HAP-1 (cell line): Measurements from ENCODE around the gene NDUFAF8.

Source experiments
- DNase-seq, 2 experiments: peaks; one replicate each; pipeline ENCODE4 v3.0.0-alpha.2; 2016 to 2020; ENCODE audit warnings: low spot score in 2 of 2
- H3K27me3 ChIP-seq: fragments of 250-450 bp; sonication (Bioruptor Pico); 2 replicates; pipeline ENCODE4 v1.5.1; 2020; ENCODE audit warnings: low read depth, mild to moderate bottlenecking, moderate library complexity
- H3K36me3 ChIP-seq: fragments of 250-450 bp; sonication (Bioruptor Pico); replicated peaks from 2 replicates; pipeline ENCODE4 v1.5.1; 2020; ENCODE audit warnings: mild to moderate bottlenecking
- H3K4me1 ChIP-seq: fragments of 250-450 bp; sonication (Bioruptor Pico); 2 replicates; pipeline ENCODE4 v1.5.1; 2020; ENCODE audit warnings: mild to moderate bottlenecking
- H3K4me3 ChIP-seq: fragments of 250-450 bp; sonication (Bioruptor Pico); 2 replicates; pipeline ENCODE4 v1.5.1; 2020; ENCODE audit warnings: mild to moderate bottlenecking, moderate library complexity
- H3K9me3 ChIP-seq: fragments of 250-450 bp; sonication (Bioruptor Pico); 2 replicates; pipeline ENCODE4 v1.5.1; 2020; ENCODE audit warnings: mild to moderate bottlenecking, moderate library complexity
- in situ Hi-C: fragments of 300-500 bp; cut with MboI; formaldehyde crosslinking; loops from 3 replicates; pipeline ENCODE4 v1.14.3; 2020; ENCODE audit warnings: low sequenced_read_pairs, inconsistent platforms, mixed read lengths

The NDUFAF8 gene

DNA sequence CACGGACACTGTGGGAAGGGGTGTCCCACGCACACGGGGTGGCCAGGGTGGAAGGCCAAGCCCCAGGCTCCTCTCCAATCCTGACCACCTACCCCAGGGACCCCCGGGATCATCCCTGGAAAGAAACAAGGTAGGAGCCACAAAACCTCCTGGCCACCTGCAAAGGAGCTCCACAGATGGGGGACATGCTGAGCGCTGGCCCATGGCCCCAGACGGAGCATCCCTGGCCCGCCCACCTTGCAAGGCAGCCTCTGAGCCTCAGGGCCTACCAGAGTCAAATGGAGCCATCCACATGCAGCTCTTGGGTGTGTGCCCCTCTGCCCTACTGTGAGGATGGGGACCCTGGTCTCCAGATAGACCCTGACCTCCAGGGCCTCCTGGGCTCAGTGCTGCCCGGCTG, 39.7 kb downstream of the NDUFAF8 start:
- in situ Hi-C loops: no loop called here
- peaks cover 26% of the 10 kb centered on the region for H3K36me3 ChIP-seq
- no peak for DNase-seq

DNA sequence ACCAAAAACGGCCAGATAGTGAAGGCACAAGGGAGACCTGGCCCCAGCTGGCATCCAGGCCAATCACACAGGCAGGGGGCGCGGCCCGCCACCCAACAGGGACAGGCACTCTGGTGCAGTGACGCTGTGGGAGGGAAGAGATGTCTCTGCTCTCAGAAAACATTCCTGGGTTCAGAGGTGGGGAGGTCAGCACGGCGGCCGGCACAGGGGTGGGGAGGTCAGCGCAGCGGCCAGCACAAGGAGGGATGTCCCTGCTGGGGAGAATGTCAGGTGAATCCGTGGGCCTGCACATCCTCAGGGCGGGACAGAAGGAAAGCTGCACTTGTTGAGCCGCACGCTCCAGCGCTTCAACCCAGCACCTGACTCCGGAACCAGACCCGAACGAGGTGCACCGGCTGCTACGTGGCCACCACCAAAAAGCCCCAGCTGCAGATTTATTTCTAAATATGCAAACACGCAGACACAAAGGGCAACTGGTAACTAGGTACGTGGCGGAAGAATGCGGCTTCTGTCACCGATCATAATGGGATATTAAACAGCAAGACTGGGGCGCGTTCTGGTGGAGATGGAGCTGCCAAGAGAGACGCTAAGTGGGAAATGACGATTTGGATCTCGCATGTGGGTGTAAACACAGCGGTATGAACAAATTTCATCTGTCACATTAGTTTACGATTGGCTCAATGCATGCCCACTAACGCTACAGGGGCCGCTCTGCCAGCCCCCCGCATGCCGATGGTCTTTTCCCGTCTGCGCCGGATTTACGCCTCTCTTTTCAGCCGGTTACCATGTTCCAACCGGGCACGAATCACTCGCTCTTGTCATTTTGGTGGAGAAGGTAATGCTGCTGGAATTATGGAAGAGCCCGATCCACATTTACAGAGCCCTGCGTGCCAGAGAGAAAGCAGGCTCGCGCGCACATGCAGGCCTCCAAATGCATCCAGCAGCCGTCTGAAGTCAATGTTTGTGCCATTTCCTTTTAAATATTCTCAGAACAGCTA, 40.5 kb downstream of the NDUFAF8 start:
- Histone ChIP-seq H3K4me1 (no peaks in the 10 kb centered on the region), H3K36me3 (peaks cover 26% of the 10 kb centered on the region), H3K27me3 (no peaks in the 10 kb centered on the region), H3K9me3 (no peaks in the 10 kb centered on the region), H3K4me3 (no peak overlapping the region)
- DNase-seq: no peak
- in situ Hi-C loops: no loop called here

More for the DNA sequence above, 39.7 kb downstream of the NDUFAF8 start:
- H3K4me1 ChIP-seq: no peaks in the 10 kb centered on the region
- no peaks in the 10 kb centered on the region for H3K9me3 ChIP-seq
- H3K4me3 ChIP-seq: no peak overlapping the region
- no peaks in the 10 kb centered on the region for H3K27me3 ChIP-seq

DNA sequence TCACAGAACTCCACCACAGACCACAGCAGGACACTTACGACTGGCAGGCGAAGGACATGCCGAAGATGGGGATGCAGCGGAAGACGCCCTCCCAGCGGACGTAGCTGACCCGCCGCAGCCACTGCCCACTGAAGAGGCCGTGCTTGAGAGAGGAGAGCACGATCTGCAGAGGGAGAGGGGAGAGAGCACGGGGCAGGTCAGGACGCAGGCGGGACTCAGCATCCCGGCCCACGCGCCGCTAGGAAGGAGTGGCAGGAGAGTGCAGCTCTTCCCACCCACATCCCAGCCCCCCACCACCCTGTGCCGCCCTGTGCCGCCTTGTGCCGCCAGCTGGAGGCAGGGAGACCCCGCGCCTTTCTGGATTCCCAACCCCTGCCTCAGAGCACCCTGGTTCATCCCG, 41.5 kb downstream of the NDUFAF8 start:
- H3K27me3 ChIP-seq: no peaks in the 10 kb centered on the region
- DNase-seq: no peak
- H3K4me1 ChIP-seq: no peaks in the 10 kb centered on the region
- in situ Hi-C loops: no loop called here
- H3K36me3 ChIP-seq: peaks cover 22% of the 10 kb centered on the region
- no peak overlapping the region for H3K4me3 ChIP-seq
- H3K9me3 ChIP-seq: no peaks in the 10 kb centered on the region

DNA sequence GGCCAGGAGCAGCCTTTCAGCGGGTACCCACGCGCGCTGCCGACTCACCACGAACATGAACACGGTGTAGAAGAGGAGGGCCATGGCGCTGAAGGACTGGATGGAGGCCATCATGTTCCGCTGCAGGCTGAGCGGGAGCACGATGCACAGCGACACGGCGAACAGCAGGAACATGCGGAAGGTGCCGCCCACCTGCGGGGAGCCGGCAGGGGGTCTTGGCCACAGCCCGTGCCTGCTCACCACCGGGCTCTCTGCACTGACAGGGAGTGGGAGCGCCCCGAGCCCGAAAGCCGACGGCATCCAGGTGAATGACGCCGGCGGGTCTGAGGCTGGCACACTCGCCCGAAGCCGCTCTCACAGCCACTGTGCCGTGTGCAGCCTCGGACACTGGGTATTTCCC, 43.0 kb downstream of the NDUFAF8 start:
- in situ Hi-C loops: no loop called here
- no peak for DNase-seq
- no peaks in the 10 kb centered on the region for H3K27me3 ChIP-seq
- H3K4me1 ChIP-seq: no peaks in the 10 kb centered on the region
- H3K4me3 ChIP-seq: no peak overlapping the region
- no peaks in the 10 kb centered on the region for H3K9me3 ChIP-seq
- peaks cover 11% of the 10 kb centered on the region for H3K36me3 ChIP-seq

DNA sequence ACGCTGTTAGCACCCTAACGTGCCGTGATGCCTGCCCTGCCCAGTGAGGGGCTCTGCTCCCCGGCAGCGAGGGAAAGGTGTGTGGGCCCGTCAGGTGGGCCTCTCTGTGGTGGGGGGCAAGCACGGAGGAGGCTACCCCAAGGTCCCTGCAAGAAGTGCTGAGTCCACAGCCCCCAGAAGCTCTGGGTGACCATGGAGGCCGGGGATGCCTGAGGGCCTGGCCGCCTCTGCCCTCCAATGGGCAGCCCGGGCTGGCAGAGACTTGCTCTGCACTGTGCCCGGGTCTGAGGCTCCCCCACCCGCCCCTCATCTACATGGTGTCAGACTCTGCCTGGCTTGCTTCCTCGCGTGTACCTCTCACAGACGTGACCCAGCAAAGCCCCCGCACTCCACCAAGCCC, 43.8 kb downstream of the NDUFAF8 start:
- in situ Hi-C loops: no loop called here
- no peaks in the 10 kb centered on the region for H3K4me1 ChIP-seq

DNA sequence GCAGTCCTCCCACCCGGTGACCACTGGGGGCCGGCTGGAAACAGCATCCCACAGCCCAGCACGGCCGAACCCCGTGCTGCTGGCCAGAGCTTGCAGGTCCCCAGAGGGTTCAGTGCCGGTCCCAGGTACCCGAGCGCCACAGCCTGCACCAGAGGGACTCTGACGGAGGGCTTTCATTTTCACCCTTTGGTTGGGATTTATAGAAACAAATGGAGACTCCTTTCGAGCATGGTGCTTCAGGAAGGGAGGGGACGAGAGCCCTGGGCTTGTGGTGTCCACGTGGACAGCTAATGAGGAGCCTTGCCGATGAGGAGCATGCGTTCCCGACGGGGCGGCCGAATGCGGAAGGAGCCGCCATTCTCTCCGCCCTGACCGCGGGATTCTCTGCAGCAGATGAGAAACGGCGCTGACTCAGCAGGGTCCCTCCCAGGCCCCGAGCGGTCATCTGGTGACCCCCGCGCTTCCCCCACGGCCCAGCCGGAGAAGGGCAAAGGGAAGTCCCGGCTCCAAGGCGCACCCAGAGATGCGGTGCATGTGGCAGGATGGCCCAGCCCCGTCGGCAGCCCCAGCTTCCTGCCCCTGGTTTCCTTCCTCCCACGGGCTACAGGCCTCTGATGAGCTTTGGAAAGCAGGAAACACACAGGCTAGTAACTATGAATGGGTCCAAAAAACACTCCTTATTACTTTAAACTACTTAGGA, 46.2 kb downstream of the NDUFAF8 start:
- Histone ChIP-seq H3K27me3 (no peaks in the 10 kb centered on the region), H3K4me1 (no peaks in the 10 kb centered on the region), H3K9me3 (no peaks in the 10 kb centered on the region), H3K36me3 (peaks cover 34% of the 10 kb centered on the region), H3K4me3 (no peak overlapping the region)
- DNase-seq: no peak
- in situ Hi-C loops: no loop called here

More for the DNA sequence above, 43.8 kb downstream of the NDUFAF8 start:
- no peak for DNase-seq
- Histone ChIP-seq H3K27me3 (no peaks in the 10 kb centered on the region), H3K9me3 (no peaks in the 10 kb centered on the region), H3K36me3 (peaks cover 18% of the 10 kb centered on the region), H3K4me3 (no peak overlapping the region)

DNA sequence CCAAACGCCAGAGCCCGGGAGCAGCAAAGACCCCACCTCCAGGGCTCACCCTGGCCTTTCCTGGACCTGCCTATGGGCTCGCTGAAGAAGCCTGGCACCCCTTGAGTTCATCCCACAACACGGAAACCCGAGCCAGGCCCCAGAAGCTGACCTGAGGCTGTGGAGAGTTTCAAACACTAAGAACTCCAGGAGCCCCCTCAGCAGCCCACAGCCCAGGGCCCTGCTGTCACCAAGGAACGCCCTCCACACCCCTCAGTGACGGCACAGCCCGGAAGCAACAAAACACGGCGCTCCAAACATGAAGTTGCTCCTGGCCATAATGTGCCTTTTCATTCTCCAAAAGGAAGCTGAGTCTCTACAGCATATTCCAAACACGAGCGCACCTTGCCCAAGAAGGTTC, 46.8 kb downstream of the NDUFAF8 start:
- in situ Hi-C loops: no loop called here
- H3K27me3 ChIP-seq: no peaks in the 10 kb centered on the region
- DNase-seq: no peak
- H3K4me3 ChIP-seq: no peak overlapping the region
- no peaks in the 10 kb centered on the region for H3K4me1 ChIP-seq
- peaks cover 34% of the 10 kb centered on the region for H3K36me3 ChIP-seq
- H3K9me3 ChIP-seq: no peaks in the 10 kb centered on the region

DNA sequence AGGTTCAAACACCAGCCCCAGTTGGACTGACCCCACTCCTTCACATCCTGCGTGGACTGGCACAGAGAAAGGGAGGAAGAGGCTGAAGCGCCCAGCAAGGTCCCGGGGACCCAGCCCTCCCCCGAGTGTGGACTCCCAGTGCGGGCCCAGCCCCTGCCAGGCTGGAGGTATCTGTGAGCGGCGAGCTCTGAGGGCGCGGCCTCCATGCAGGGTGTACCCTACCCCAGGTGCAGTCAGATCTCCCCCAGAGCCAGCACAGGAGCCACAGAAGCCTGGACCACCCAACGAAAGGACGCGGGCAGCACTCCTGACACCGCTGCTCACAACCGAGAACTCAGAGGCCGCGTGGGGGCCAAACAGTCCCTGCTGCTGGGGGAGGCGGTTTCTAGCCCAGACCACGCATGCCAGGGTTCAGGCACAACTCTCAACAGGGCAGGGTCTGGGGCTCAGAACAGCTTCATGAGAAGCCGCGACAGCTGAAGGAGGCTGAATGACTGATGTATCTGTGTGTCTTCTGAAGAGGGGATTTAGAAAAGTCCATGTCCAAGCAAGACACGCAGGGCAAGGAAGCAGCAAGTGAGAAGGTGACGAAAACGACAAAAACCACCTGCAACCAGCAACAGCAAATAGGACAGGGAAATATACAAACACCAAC, 47.5 kb downstream of the NDUFAF8 start:
- no peak for DNase-seq
- Histone ChIP-seq H3K4me3 (no peak overlapping the region), H3K27me3 (no peaks in the 10 kb centered on the region), H3K9me3 (no peaks in the 10 kb centered on the region), H3K36me3 (peaks cover 33% of the 10 kb centered on the region), H3K4me1 (no peaks in the 10 kb centered on the region)
- in situ Hi-C loops: no loop called here

DNA sequence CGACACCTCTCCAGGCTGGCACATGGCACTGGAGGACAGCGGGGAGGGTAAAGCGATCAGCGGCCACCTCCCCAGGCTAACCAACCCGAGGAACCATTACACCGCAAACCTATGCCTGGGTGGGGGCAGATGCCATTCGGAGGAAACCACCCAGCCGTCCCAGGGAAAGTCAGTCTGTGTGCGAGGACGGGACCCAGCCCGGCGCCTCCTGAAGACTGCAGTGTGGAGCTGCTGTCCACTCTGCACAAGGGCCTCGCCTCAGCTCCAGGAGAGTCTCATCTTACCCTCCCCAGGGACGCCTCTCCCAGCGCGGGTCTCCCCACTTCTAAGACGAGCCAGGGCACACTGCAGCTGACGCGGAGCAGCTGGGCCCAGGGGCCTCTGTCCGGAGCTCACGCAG, 48.0 kb downstream of the NDUFAF8 start:
- Histone ChIP-seq H3K27me3 (no peaks in the 10 kb centered on the region), H3K4me3 (no peak overlapping the region), H3K9me3 (no peaks in the 10 kb centered on the region), H3K4me1 (no peaks in the 10 kb centered on the region), H3K36me3 (peaks cover 29% of the 10 kb centered on the region)
- in situ Hi-C loops: no loop called here
- no peak for DNase-seq

DNA sequence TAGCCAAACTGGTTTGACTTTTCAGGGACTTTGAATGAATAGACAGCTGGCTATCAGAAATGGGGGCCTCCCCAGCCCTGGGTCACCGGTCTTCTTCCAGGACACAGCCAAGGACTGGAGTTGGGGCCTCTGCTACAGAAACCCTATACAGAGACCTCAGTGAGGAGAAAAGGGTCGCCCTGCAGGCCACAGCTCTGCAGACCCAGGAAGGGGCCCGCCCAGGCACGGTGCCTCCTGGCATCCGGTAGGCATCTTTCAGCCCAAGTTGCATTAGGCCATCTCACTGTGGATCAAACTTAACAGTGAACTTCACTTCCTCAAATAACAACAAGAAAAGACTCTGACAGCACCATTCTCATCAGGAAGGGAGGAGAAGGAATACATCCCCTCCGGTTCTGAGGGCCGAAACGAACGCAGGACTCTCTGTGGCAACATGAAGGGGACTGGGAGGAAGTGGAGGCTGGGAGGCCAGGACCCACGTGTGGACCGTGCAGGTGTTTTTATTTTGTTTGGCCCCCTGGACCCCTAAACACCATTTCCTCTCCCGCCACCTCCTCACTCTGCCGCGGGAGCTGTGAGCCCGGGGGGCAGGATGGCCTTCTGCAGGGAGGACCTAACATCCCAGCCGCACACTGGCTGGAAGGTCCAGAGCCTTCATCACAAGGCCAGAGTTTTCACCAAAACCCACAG, 48.8 kb downstream of the NDUFAF8 start:
- Histone ChIP-seq H3K9me3 (no peaks in the 10 kb centered on the region), H3K27me3 (no peaks in the 10 kb centered on the region), H3K4me3 (no peak overlapping the region), H3K36me3 (peaks cover 29% of the 10 kb centered on the region), H3K4me1 (no peaks in the 10 kb centered on the region)
- in situ Hi-C loops: no loop called here
- no peak for DNase-seq

DNA sequence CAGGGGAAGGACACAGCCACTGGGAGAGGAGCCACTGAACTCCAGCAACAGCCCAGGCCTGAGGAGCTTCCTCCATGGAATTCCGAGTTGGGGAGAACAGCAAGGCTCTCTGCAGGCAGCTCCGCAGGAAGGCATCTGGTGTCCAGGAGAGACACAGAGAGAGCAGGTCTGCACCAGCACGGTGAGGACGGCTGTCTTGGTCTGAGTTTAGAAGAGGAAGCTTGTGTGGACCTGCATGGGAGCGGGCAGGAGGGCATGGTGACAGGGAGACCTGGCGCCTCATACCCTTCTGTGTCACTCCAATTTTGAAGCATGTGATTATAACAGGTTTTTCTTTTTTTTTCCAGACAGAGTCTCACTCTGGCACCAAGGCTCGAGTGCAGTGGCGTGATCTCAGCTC, 49.6 kb downstream of the NDUFAF8 start:
- H3K4me1 ChIP-seq: no peaks in the 10 kb centered on the region; the same call in 1 of the 2 replicates
- H3K27me3 ChIP-seq: no peaks in the 10 kb centered on the region
- DNase-seq: no peak
- in situ Hi-C loops: no loop called here
- H3K36me3 ChIP-seq: peaks cover 29% of the 10 kb centered on the region
- H3K9me3 ChIP-seq: no peaks in the 10 kb centered on the region
- no peak overlapping the region for H3K4me3 ChIP-seq

DNA sequence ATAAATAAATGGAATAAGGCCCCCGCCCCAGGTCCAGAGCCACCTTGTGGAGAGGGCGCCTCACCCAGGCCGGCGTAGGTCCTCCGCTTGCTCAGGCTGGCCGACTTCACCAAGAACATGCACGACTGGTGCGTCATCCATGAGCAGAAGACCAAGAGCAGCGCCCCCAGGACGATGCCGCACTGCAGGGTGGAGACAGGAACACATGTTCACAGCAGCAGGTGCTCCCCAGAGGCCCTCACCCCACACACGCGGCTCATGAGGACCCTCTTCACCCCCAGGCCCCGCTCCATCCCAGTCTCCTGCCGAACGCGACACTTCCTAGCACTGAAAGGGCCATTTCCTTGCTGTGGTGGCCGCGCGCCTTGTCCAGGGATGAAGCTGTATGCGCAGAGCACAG, 50.5 kb downstream of the NDUFAF8 start:
- Histone ChIP-seq H3K4me1 (peaks cover 5% of the 10 kb centered on the region), H3K4me3 (no peak overlapping the region), H3K36me3 (peaks cover 25% of the 10 kb centered on the region), H3K9me3 (no peaks in the 10 kb centered on the region), H3K27me3 (no peaks in the 10 kb centered on the region)
- in situ Hi-C loops: loop anchor here (5.0 kb wide), 2 partner anchors 103 to 193 kb away; no protein-coding TSS in a partner anchor
- DNase-seq: no peak

DNA sequence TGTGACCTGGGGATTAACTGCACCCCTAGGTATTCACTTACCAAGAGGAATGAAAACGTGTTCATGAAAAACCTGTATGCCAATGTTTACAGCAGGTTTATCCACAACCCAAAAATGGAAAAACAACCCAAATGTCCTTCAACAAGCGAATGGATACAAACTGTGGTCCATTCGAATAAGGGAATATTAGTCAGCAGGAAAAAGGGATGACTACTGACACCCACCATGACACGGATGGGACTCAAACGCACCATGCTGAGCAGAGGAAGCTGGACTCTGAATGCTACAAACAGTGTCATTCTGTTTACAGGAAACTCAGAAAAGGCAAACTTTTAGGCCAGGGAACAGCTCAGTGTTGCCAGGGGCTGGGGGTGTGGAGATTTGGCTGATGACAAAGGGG, 51.1 kb downstream of the NDUFAF8 start:
- DNase-seq: no peak
- Histone ChIP-seq H3K36me3 (peaks cover 25% of the 10 kb centered on the region), H3K9me3 (no peaks in the 10 kb centered on the region), H3K4me1 (peaks cover 5% of the 10 kb centered on the region), H3K27me3 (no peaks in the 10 kb centered on the region), H3K4me3 (no peak overlapping the region)
- in situ Hi-C loops: loop anchor here (5.0 kb wide), 2 partner anchors 102 to 192 kb away; no protein-coding TSS in a partner anchor
